Heart left ventricle (tissue), 13 donors: ENCODE measurements around the gene ACP4.

Source experiments
- CTCF ChIP-seq, 12 donors: fragments of 200-600 bp; sonication (generic) in 4 of 12; IDR thresholded peaks; one replicate each; pipeline versions ENCODE4 v1.5.0 to v1.8.0; 2018 to 2022; ENCODE audit warnings: antibody characterized with exemption in 12 of 12, mild to moderate bottlenecking in 5 of 12
- POLR2A ChIP-seq, 2 donors: fragments of 450-650 bp; IDR thresholded peaks; one replicate each; pipeline ENCODE4 v1.6.1; 2017; ENCODE audit warnings: antibody characterized with exemption in 2 of 2, mild to moderate bottlenecking in 2 of 2, moderate library complexity in 2 of 2
- donor health status: ischemic (EF 13 %, LVEDD 7.1; RV severe dilation, severe dysfunction).
- donor health status: DM: no; HTN: yes; CAD: no.
- donor health status: DM: no; HTN: no; CAD: no.
- donor health status: ischemic (EF 25% LVEDD 6.9; RV normal size, moderate dysfunction).
- donor health status: ischemic (EF 25% LVEDD 5.7; RV mildly dilated, moderate dysfunction).
- donor health status: ischemic (EF 35%, LVEDD 5.7; RV mildly dilated, moderate dysfunction).
- donor health status: nonischemic (EF 11% LVEDD 7.7; RV severe dilation, severe dysfunction).
- donor health status: DM: yes; HTN: yes; CAD: no.
- donor health status: PGD.
- donor health status: ischemic (EF 29% LVEDD 5.4; RV normal size, mild dysfunction).
- donor health status: nonischemic (EF 23%, LVEDD 6.1; RV moderate dilation, normal function).

GRCh38 chr19:50749490-50749889 lies 40.7 kb upstream of the ACP4 start:
- TF ChIP-seq CTCF (IDR thresholded peaks at IDR 0.05) (no peak), POLR2A (IDR thresholded peaks at IDR 0.05) (no peak)
